SK-N-MC (cell line): ENCODE measurements around the gene CBS.

Source experiments
- EZH2 ChIP-seq: fragments of 200-600 bp; sonication (generic); IDR thresholded peaks from one replicate; pipeline ENCODE4 v1.6.1; 2017; ENCODE audit warnings: antibody characterized with exemption
- POLR2AphosphoS5 ChIP-seq: IDR thresholded peaks from 2 replicates; pipeline ENCODE4 v1.6.1; 2012; ENCODE audit warnings: mild to moderate bottlenecking, low read depth, low read length, borderline replicate concordance

GRCh38 chr21:43031121-43031619 lies 44.5 kb downstream of the CBS start:
- TF ChIP-seq EZH2 (no peak), POLR2AphosphoS5 (no peak)
